HCT116 (cell line): ENCODE results near the gene SPINK5. TPM values are rescaled to one million over a fixed set of nuclear protein-coding genes. Genes with fewer than 3 reads are reported as not detected.

Source experiments
- ATAC-seq: fragments of 200-7000 bp; cut with Tn5 transposase; 2 replicates; pipeline ENCODE4 v1.9.1; 2020; ENCODE audit warnings: mild to moderate bottlenecking, moderate library complexity
- BruUV-seq: library from RNA; stranded (reverse); fragments of 400-500 nt; replicated peaks from 2 replicates; lab custom pipeline; 2021; lab: Mats Ljungman, UMichigan
- CTCF ChIA-PET: fragments of 300-600 bp; sonication (Branson Sonifier 250); formaldehyde crosslinking; loops from one replicate; lab custom pipeline; 2021; ENCODE audit warnings: antibody characterized with exemption; lab: Charles Lee
- POLR2A ChIA-PET: fragments of 300-600, 350-600 bp; sonication (Branson Sonifier 250); formaldehyde crosslinking; loops from one replicate; lab custom pipeline; 2021; ENCODE audit warnings: antibody characterized with exemption; lab: Charles Lee
- RAD21 ChIA-PET, 2 experiments: fragments of 300-600 bp; sonication (Branson Sonifier 250); formaldehyde crosslinking; loops; one replicate each; lab custom pipeline; 2023; ENCODE audit warnings: low total read pairs in 2 of 2; ENCODE audit not compliant: uncharacterized antibody in 2 of 2, unreplicated experiment in 2 of 2, low non-redundant PET in 1 of 2; lab: Charles Lee
- DNase-seq: peaks from one replicate; pipeline ENCODE4 v3.0.0-alpha.2; 2010; ENCODE audit warnings: low read depth, low spot score
- H2AFZ ChIP-seq: fragments of 200-600 bp; shearing (Covaris generic), sonication (generic); 2 replicates; pipeline ENCODE4 v1.6.1; 2017; ENCODE audit warnings: low read depth, mixed run types, mixed read lengths, antibody characterized with exemption, low read length; ENCODE audit not compliant: poor library complexity, severe bottlenecking
- H3K27ac ChIP-seq: 2 replicates; pipeline ENCODE4 v1.5.1; 2012; ENCODE audit warnings: low read depth, low read length
- H3K27me3 ChIP-seq: fragments of 200-600 bp; sonication (generic); 2 replicates; pipeline ENCODE4 v1.6.1; 2016; ENCODE audit warnings: mixed run types, low read length, mixed read lengths; ENCODE audit not compliant: insufficient read depth
- H3K36me3 ChIP-seq, 2 experiments: fragments of 200-500 bp in 1 of 2; fragments of 200-600 bp in 1 of 2; sonication (Bioruptor generic) in 1 of 2; sonication (generic) in 1 of 2; 2 replicates each; pipeline versions ENCODE4 v1.5.1 to v1.6.1; 2014 to 2016; ENCODE audit warnings: low read length in 2 of 2, inconsistent platforms in 1 of 2, mixed read lengths in 1 of 2, mixed run types in 1 of 2; ENCODE audit not compliant: insufficient read depth in 2 of 2, control insufficient read depth in 1 of 2
- H3K4me1 ChIP-seq, 2 experiments: fragments of 200-600 bp in 1 of 2; sonication (generic) in 1 of 2; 2 replicates each; pipeline versions ENCODE4 v1.5.1 to v1.6.1; 2012 to 2017; ENCODE audit warnings: low read length in 2 of 2, inconsistent platforms in 1 of 2, mild to moderate bottlenecking in 1 of 2, mixed read lengths in 1 of 2, mixed run types in 1 of 2, moderate library complexity in 1 of 2; ENCODE audit not compliant: insufficient read depth in 2 of 2, control insufficient read depth in 1 of 2
- H3K4me2 ChIP-seq: fragments of 200-600 bp; sonication (generic); 2 replicates; pipeline ENCODE4 v1.6.1; 2017; ENCODE audit warnings: mixed run types, low read length, mixed read lengths
- H3K4me3 ChIP-seq, 2 experiments: fragments of 200-600 bp in 1 of 2; sonication (generic) in 1 of 2; replicated peaks in 1 of 2; 2 replicates each; pipeline ENCODE4 v1.5.1; 2011 to 2016; ENCODE audit warnings: low read length in 2 of 2, control low read depth in 1 of 2, low read depth in 1 of 2, mild to moderate bottlenecking in 1 of 2, mixed read lengths in 1 of 2, mixed run types in 1 of 2
- H3K79me2 ChIP-seq: fragments of 200-600 bp; sonication (generic); 2 replicates; pipeline ENCODE4 v1.6.1; 2017; ENCODE audit warnings: mild to moderate bottlenecking, mixed run types, low read length, moderate library complexity, mixed read lengths; ENCODE audit not compliant: insufficient read depth
- H3K9ac ChIP-seq: fragments of 200-600 bp; sonication (generic); 2 replicates; pipeline ENCODE4 v1.6.1; 2016; ENCODE audit warnings: low read length, mixed read lengths
- H3K9me2 ChIP-seq: fragments of 200-600 bp; sonication (generic), shearing (Covaris generic); 2 replicates; pipeline ENCODE4 v1.6.1; 2017; ENCODE audit warnings: mixed run types, mild to moderate bottlenecking, moderate library complexity; ENCODE audit not compliant: insufficient read depth
- H3K9me3 ChIP-seq, 2 experiments: fragments of 200-500 bp in 1 of 2; fragments of 200-600 bp in 1 of 2; sonication (Bioruptor generic) in 1 of 2; sonication (generic) in 1 of 2; 2 replicates each; pipeline ENCODE4 v1.6.1; 2014 to 2017; ENCODE audit warnings: low read length in 2 of 2, mixed read lengths in 2 of 2, inconsistent platforms in 1 of 2, low read depth in 1 of 2, mild to moderate bottlenecking in 1 of 2, mixed run types in 1 of 2, moderate library complexity in 1 of 2; ENCODE audit not compliant: control insufficient read depth in 1 of 2, insufficient read depth in 1 of 2
- H4K20me1 ChIP-seq: fragments of 200-600 bp; sonication (generic), shearing (Covaris generic); 2 replicates; pipeline ENCODE4 v1.6.1; 2017; ENCODE audit warnings: mixed run types, mild to moderate bottlenecking, moderate library complexity; ENCODE audit not compliant: insufficient read depth
- CBX3 ChIP-seq: IDR thresholded peaks from 2 replicates; pipeline ENCODE4 v1.6.1; 2012; ENCODE audit warnings: low read depth
- CEBPB ChIP-seq: IDR thresholded peaks from 2 replicates; pipeline ENCODE4 v1.6.1; 2012; ENCODE audit warnings: low read depth
- ELF1 ChIP-seq: IDR thresholded peaks from 2 replicates; pipeline ENCODE4 v1.6.1; 2012; ENCODE audit warnings: low read depth, borderline replicate concordance
- EZH2 ChIP-seq: fragments of 200-600 bp; sonication (generic); IDR thresholded peaks from 2 replicates; pipeline ENCODE4 v1.6.1; 2017; ENCODE audit warnings: antibody characterized with exemption, mixed run types
- POLR2AphosphoS5 ChIP-seq: IDR thresholded peaks from 2 replicates; pipeline ENCODE4 v1.6.1; 2011; ENCODE audit warnings: mild to moderate bottlenecking, low read depth, low read length, moderate library complexity
- RAD21 ChIP-seq: IDR thresholded peaks from 2 replicates; pipeline ENCODE4 v1.6.1; 2012; ENCODE audit warnings: low read depth, mild to moderate bottlenecking
- SIN3A ChIP-seq: IDR thresholded peaks from 2 replicates; pipeline ENCODE4 v1.6.1; 2012; ENCODE audit warnings: low read depth
- SP1 ChIP-seq: IDR thresholded peaks from 2 replicates; pipeline ENCODE4 v1.6.1; 2012; ENCODE audit warnings: low read depth
- TCF7L2 ChIP-seq: IDR thresholded peaks from 2 replicates; pipeline ENCODE4 v1.7.0; 2011; ENCODE audit warnings: borderline replicate concordance, inconsistent platforms; ENCODE audit not compliant: insufficient read depth, insufficient read length; ENCODE audit errors: extremely low read depth
- YY1 ChIP-seq: IDR thresholded peaks from 2 replicates; pipeline ENCODE4 v1.6.1; 2011; ENCODE audit warnings: low read length, low read depth, moderate library complexity, mild to moderate bottlenecking; ENCODE audit not compliant: insufficient replicate concordance; ENCODE audit errors: extremely low read depth
- intact Hi-C: fragments of 100-400 bp; cut with micrococcal nuclease; formaldehyde crosslinking; loops from 2 replicates; pipeline ENCODE4 v1.10.0; 2022
- total RNA-seq: library from RNA; stranded (reverse); gene quantifications from one replicate; pipeline ENCODE4 v1.2.1, GENCODE V29; 2021; ENCODE audit not compliant: unreplicated experiment
- TF ChIP-seq, protein P1 (sequence below), 3 experiments: fragments of 200-600 bp in 1 of 3; sonication (generic) in 1 of 3; IDR thresholded peaks in 2 of 3; conservative IDR thresholded peaks in 1 of 3; 2 replicates each; pipeline ENCODE4 v1.5.1; 2012 to 2017; ENCODE audit warnings: low read depth in 2 of 3, low read length in 2 of 3, antibody characterized with exemption in 1 of 3, borderline replicate concordance in 1 of 3, control low read depth in 1 of 3, mild to moderate bottlenecking in 1 of 3, mixed read lengths in 1 of 3, mixed run types in 1 of 3, moderate library complexity in 1 of 3; ENCODE audit not compliant: insufficient read depth in 1 of 3

Gene SPINK5
- total RNA-seq, 1 experiment from 2014 or later: not detected

DNA sequence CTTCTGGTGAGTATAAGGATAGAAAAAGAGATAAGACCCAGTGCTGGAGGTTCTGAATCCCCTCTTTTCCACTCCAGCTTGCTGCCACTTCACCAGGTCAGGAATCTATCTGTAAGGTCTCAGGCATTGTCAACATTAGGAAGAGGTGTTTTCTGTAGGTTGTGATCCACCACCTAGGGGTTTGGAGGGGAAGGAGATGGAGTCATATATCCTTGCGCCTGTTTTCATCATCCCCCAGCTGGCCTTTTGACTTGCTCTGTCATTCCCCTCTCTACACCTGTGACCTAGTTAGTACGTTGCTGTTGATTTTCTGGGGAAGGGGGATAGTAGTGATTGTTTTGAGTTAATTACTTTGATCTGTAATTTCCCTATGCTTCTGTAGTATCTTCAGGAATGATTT lies 20.5 kb downstream of the SPINK5 start:
- Histone ChIP-seq H3K27me3 (no peaks in the 10 kb centered on the region), H3K9me3 (no peaks in the 10 kb centered on the region), H3K4me2 (no peak overlapping the region), H3K4me1 (no peaks in the 10 kb centered on the region), H4K20me1 (no peaks in the 10 kb centered on the region), H3K9ac (no peak overlapping the region), H3K36me3 (no peaks in the 10 kb centered on the region), H2AFZ (no peak overlapping the region), H3K79me2 (no peaks in the 10 kb centered on the region), H3K4me3 (no peak overlapping the region), H3K9me2 (no peaks in the 10 kb centered on the region), H3K27ac (no peak overlapping the region)
- ChIA-PET CTCF (no interaction called here), RAD21 (no interaction called here), POLR2A (no interaction called here)
- ATAC-seq: no peak
- intact Hi-C loops: no loop called here
- DNase-seq: no peak
- TF ChIP-seq CEBPB (0 out of 2 replicates have a peak, but pooled peaks have one; percentile 14), TCF7L2 (no peak)
- BruUV-seq: no TSS peak

DNA sequence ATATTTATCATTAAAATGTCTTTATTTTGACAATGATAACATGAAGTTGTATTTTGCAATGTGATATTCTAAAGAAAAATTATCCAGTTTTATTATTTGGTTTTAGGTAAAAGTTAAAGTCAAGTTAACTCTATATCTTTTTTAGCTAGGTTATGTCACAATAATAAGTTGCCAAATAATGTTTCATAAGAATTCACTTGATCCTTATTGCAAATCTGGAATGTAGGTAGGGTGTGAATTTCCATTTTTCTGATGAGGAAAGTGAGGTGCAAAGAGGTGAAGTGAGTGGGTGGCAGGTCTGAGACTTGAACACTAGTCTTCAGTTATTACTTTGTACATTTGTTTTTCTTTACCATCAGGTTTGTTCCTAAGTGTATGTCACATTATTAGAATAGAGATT lies 21.5 kb downstream of the SPINK5 start:
- no TSS peak for BruUV-seq
- intact Hi-C loops: no loop called here
- no peaks in the 10 kb centered on the region for H3K9me2 ChIP-seq
- no peak overlapping the region for H3K9ac ChIP-seq
- no peaks in the 10 kb centered on the region for H4K20me1 ChIP-seq
- H3K4me3 ChIP-seq: no peak overlapping the region
- no peak overlapping the region for H3K27ac ChIP-seq
- H3K4me2 ChIP-seq: no peak overlapping the region
- POLR2A ChIA-PET: no interaction called here
- RAD21 ChIA-PET: no interaction called here
- CTCF ChIA-PET: no interaction called here
- ATAC-seq: no peak
- H3K79me2 ChIP-seq: no peaks in the 10 kb centered on the region
- peaks cover 1% of the 10 kb centered on the region for H3K27me3 ChIP-seq
- H3K4me1 ChIP-seq: no peaks in the 10 kb centered on the region
- no peak overlapping the region for H2AFZ ChIP-seq
- no peak for DNase-seq
- TF ChIP-seq TCF7L2 (no peak), EZH2 (no peak), SP1 (no peak), SIN3A (no peak), CBX3 (no peak), ELF1 (no peak), POLR2AphosphoS5 (no peak), RAD21 (no peak), YY1 (no peak)
- TF ChIP-seq, protein P1, sequence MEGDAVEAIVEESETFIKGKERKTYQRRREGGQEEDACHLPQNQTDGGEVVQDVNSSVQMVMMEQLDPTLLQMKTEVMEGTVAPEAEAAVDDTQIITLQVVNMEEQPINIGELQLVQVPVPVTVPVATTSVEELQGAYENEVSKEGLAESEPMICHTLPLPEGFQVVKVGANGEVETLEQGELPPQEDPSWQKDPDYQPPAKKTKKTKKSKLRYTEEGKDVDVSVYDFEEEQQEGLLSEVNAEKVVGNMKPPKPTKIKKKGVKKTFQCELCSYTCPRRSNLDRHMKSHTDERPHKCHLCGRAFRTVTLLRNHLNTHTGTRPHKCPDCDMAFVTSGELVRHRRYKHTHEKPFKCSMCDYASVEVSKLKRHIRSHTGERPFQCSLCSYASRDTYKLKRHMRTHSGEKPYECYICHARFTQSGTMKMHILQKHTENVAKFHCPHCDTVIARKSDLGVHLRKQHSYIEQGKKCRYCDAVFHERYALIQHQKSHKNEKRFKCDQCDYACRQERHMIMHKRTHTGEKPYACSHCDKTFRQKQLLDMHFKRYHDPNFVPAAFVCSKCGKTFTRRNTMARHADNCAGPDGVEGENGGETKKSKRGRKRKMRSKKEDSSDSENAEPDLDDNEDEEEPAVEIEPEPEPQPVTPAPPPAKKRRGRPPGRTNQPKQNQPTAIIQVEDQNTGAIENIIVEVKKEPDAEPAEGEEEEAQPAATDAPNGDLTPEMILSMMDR (IDR thresholded peaks at IDR 0.05 in 2 of 3, conservative IDR thresholded peaks at IDR 0.05 in 1 of 3; ENCODE audit: borderline replicate concordance in 1 of 3, insufficient read depth in 1 of 3, low read depth in 2 of 3, low read length in 2 of 3): no peak
- TF ChIP-seq, all 23 proteins: peak for 0
- Histone ChIP-seq H3K9me3 (no peaks in the 10 kb centered on the region), H3K36me3 (no peaks in the 10 kb centered on the region)
